ENCODE measurements around the gene ERICH2. TPM values are rescaled to one million over a fixed set of nuclear protein-coding genes. Genes with fewer than 3 reads are reported as not detected.

The ERICH2 gene
- polyA plus RNA-seq, 1 of the 3 experiments (the other 2 are of a cell fraction): not detected

- H4K20me1 ChIP-seq (ENCODE audit: insufficient read depth): no peaks in the 10 kb centered on the region
- no peaks in the 10 kb centered on the region for H3K36me3 ChIP-seq (replicated peaks in 1 of 2; ENCODE audit: control insufficient read depth in 1 of 2, insufficient read depth in 2 of 2, low read length in 1 of 2)
- ChIA-PET POLR2A (no interaction called here), CTCF (interaction anchor here (0.7 to 8.0 kb wide), 12 partner anchors 9 to 465 kb away, joined by 3 to 67 read pairs (median 6); partner anchors contain the start of gene GAD1)
- H3K4me3 ChIP-seq (ENCODE audit: low read depth in 2 of 2, low read length in 1 of 2): peak overlapping the region; percentile 31 to 38; a peak in 3 of 4 replicates
- H3K79me2 ChIP-seq (ENCODE audit: insufficient read depth): no peaks in the 10 kb centered on the region
- H3K4me2 ChIP-seq: peak overlapping the region; percentile 69
- no peak overlapping the region for H2AFZ ChIP-seq (ENCODE audit: low read depth)
- no peaks in the 10 kb centered on the region for H3F3A ChIP-seq (replicated peaks; ENCODE audit: insufficient read depth)
- no peaks in the 10 kb centered on the region for H3K9me2 ChIP-seq
- H3K4me1 ChIP-seq (ENCODE audit: control insufficient read depth in 1 of 2, insufficient read depth in 2 of 2, low read depth in 1 of 2, low read length in 1 of 2): peaks cover 0 to 28% of the 10 kb centered on the region in 2 experiments; a peak in 1 of 4 replicates
- peaks cover 83% of the 10 kb centered on the region for H3K27me3 ChIP-seq (ENCODE audit: insufficient read depth)
- peak; percentile 71 for DNase-seq
- no peaks in the 10 kb centered on the region for H3K9me3 ChIP-seq
- WGBS (ENCODE audit: low lambda C conversion rate): 5% methylated on average over 35 of the region's 61 CpGs
- no peak overlapping the region for H3K27ac ChIP-seq (ENCODE audit: low read depth in 2 of 2, low read length in 1 of 2)
- H3K9ac ChIP-seq: no peak overlapping the region
- TF ChIP-seq, protein P1, sequence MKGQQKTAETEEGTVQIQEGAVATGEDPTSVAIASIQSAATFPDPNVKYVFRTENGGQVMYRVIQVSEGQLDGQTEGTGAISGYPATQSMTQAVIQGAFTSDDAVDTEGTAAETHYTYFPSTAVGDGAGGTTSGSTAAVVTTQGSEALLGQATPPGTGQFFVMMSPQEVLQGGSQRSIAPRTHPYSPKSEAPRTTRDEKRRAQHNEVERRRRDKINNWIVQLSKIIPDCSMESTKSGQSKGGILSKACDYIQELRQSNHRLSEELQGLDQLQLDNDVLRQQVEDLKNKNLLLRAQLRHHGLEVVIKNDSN (IDR thresholded peaks at IDR 0.05; ENCODE audit: borderline replicate concordance, low read depth): 0 out of 2 replicates have a peak, but pooled peaks have one; percentile 10
- TF ChIP-seq RAD21 (IDR thresholded peaks at IDR 0.05; ENCODE audit: low read length) (no peak), TCF12 (IDR thresholded peaks at IDR 0.05) (no peak), GATA2 (CRISPR knock-in tag; IDR thresholded peaks at IDR 0.05) (no peak), IRF3 (IDR thresholded peaks at IDR 0.05; ENCODE audit: low read depth, low read length) (no peak), JUND (IDR thresholded peaks at IDR 0.05) (no peak)
- TF ChIP-seq, protein P2, sequence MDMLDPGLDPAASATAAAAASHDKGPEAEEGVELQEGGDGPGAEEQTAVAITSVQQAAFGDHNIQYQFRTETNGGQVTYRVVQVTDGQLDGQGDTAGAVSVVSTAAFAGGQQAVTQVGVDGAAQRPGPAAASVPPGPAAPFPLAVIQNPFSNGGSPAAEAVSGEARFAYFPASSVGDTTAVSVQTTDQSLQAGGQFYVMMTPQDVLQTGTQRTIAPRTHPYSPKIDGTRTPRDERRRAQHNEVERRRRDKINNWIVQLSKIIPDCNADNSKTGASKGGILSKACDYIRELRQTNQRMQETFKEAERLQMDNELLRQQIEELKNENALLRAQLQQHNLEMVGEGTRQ (IDR thresholded peaks at IDR 0.05; ENCODE audit: borderline replicate concordance, low read depth, low read length): no peak
Observed at GRCh38 chr2:170823088-170823897, 53.1 kb downstream of the ERICH2 start.

DNA sequence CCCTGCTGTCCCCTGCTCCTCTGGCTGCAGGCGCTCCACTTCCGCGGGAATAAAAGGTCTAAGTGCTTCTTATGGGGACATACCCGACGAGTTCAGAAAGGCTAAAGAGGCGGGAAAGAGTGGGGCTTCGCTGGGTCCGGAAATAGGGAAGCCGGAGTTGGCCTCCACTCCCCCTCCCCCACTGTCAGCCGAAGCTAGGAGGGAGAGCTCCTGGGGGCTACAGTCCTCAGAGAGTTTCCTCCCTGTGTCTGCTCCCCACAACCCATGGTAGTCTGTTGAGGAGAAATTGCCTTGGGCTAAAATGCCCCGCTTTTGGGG is 53.7 kb downstream of the ERICH2 start:
- Histone ChIP-seq H3F3A (replicated peaks; ENCODE audit: insufficient read depth) (no peaks in the 10 kb centered on the region), H3K9me3 (no peaks in the 10 kb centered on the region), H3K4me3 (ENCODE audit: low read depth in 2 of 2, low read length in 1 of 2) (no peak overlapping the region; a peak in 1 of 4 replicates), H3K4me1 (ENCODE audit: control insufficient read depth in 1 of 2, insufficient read depth in 2 of 2, low read depth in 1 of 2, low read length in 1 of 2) (peaks cover 0 to 28% of the 10 kb centered on the region in 2 experiments; a peak in 1 of 4 replicates), H3K4me2 (no peak overlapping the region; the same call in 1 of the 2 replicates), H2AFZ (ENCODE audit: low read depth) (no peak overlapping the region), H3K9ac (no peak overlapping the region), H3K27ac (ENCODE audit: low read depth in 2 of 2, low read length in 1 of 2) (no peak overlapping the region), H3K27me3 (ENCODE audit: insufficient read depth) (peaks cover 78% of the 10 kb centered on the region), H3K9me2 (no peaks in the 10 kb centered on the region), H3K79me2 (ENCODE audit: insufficient read depth) (no peaks in the 10 kb centered on the region), H3K36me3 (replicated peaks in 1 of 2; ENCODE audit: control insufficient read depth in 1 of 2, insufficient read depth in 2 of 2, low read length in 1 of 2) (no peaks in the 10 kb centered on the region), H4K20me1 (ENCODE audit: insufficient read depth) (no peaks in the 10 kb centered on the region)
- no peak for DNase-seq
- whole genome bisulfite sequencing (ENCODE audit: low lambda C conversion rate): 21% methylated on average over 9 of the region's 11 CpGs
- CTCF ChIA-PET: interaction anchor here (2.2 to 8.0 kb wide), 2 partner anchors 10 to 415 kb away, joined by 9 to 67 read pairs; partner anchors contain the start of gene GAD1
- POLR2A ChIA-PET: no interaction called here
- TF ChIP-seq GATA2 (CRISPR knock-in tag; IDR thresholded peaks at IDR 0.05) (no peak), TAF1 (IDR thresholded peaks at IDR 0.05; ENCODE audit: borderline replicate concordance, low read depth, low read length) (no peak), TEAD4 (IDR thresholded peaks at IDR 0.05; ENCODE audit: borderline replicate concordance, insufficient read depth) (no peak), POLR2AphosphoS5 (IDR thresholded peaks at IDR 0.05; ENCODE audit: low read depth, low read length) (no peak), YY1 (IDR thresholded peaks at IDR 0.05; ENCODE audit: low read depth) (no peak), MEF2A (IDR thresholded peaks at IDR 0.05; ENCODE audit: borderline replicate concordance, low read depth) (no peak), MXI1 (IDR thresholded peaks at IDR 0.05; ENCODE audit: low read depth, low read length) (no peak), EP300 (IDR thresholded peaks at IDR 0.05; ENCODE audit: borderline replicate concordance in 1 of 2, low read depth in 1 of 2, low read length in 1 of 2) (no peak), TCF12 (IDR thresholded peaks at IDR 0.05) (no peak), RCOR1 (IDR thresholded peaks at IDR 0.05; ENCODE audit: low read length) (no peak), RFX5 (IDR thresholded peaks at IDR 0.05; ENCODE audit: low read length) (no peak), NRF1 (IDR thresholded peaks at IDR 0.05; ENCODE audit: low read depth, low read length) (no peak), FOSL2 (IDR thresholded peaks at IDR 0.05; ENCODE audit: borderline replicate concordance, low read depth) (no peak), ELF1 (IDR thresholded peaks at IDR 0.05) (no peak)
- TF ChIP-seq, protein P3, sequence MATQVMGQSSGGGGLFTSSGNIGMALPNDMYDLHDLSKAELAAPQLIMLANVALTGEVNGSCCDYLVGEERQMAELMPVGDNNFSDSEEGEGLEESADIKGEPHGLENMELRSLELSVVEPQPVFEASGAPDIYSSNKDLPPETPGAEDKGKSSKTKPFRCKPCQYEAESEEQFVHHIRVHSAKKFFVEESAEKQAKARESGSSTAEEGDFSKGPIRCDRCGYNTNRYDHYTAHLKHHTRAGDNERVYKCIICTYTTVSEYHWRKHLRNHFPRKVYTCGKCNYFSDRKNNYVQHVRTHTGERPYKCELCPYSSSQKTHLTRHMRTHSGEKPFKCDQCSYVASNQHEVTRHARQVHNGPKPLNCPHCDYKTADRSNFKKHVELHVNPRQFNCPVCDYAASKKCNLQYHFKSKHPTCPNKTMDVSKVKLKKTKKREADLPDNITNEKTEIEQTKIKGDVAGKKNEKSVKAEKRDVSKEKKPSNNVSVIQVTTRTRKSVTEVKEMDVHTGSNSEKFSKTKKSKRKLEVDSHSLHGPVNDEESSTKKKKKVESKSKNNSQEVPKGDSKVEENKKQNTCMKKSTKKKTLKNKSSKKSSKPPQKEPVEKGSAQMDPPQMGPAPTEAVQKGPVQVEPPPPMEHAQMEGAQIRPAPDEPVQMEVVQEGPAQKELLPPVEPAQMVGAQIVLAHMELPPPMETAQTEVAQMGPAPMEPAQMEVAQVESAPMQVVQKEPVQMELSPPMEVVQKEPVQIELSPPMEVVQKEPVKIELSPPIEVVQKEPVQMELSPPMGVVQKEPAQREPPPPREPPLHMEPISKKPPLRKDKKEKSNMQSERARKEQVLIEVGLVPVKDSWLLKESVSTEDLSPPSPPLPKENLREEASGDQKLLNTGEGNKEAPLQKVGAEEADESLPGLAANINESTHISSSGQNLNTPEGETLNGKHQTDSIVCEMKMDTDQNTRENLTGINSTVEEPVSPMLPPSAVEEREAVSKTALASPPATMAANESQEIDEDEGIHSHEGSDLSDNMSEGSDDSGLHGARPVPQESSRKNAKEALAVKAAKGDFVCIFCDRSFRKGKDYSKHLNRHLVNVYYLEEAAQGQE (IDR thresholded peaks at IDR 0.05; ENCODE audit: low read depth, low read length): no peak

Measured in SK-N-SH (cell line).